GM19438 (cell line): ENCODE measurements around the gene CORO2A.
A peak's percentile ranks its signal among the peaks of the same experiment; 100 is the strongest.

Experiments
- ATAC-seq: cut with Tn5 transposase; IDR thresholded peaks from one replicate; pipeline ENCODE4 v1.9.1; 2021; ENCODE audit warnings: low read depth; ENCODE audit not compliant: unreplicated experiment

CORO2A gene

GRCh38 chr9:98192503-98193335 is at the start of gene CORO2A:
Gene CORO2A (minus strand): TSS chr9:98192637. CDS start chr9:98157660, 34,977 bp downstream.
- peak; percentile 69 for ATAC-seq

GRCh38 chr9:98241357-98242300 is 49.2 kb upstream of the CORO2A start:
- ATAC-seq = no peak

- ATAC-seq = no peak
Observed at GRCh38 chr9:98240475-98240874, 48.0 kb upstream of the CORO2A start.

- ATAC-seq = no peak
Observed at GRCh38 chr9:98236901-98237487, 44.6 kb upstream of the CORO2A start.

GRCh38 chr9:98235126-98235525 is 42.7 kb upstream of the CORO2A start:
- no peak for ATAC-seq

- no peak for ATAC-seq
Observed at GRCh38 chr9:98234245-98234825, 41.9 kb upstream of the CORO2A start.

GRCh38 chr9:98232926-98233325 is 40.5 kb upstream of the CORO2A start:
- ATAC-seq = no peak

GRCh38 chr9:98231770-98232478 is 39.5 kb upstream of the CORO2A start:
- no peak for ATAC-seq

- ATAC-seq = no peak
Observed at GRCh38 chr9:98230789-98231188, 38.4 kb upstream of the CORO2A start.

GRCh38 chr9:98230304-98230703 is 37.9 kb upstream of the CORO2A start:
- ATAC-seq = no peak

GRCh38 chr9:98229620-98230019 is 37.2 kb upstream of the CORO2A start:
- no peak for ATAC-seq

- no peak for ATAC-seq
Observed at GRCh38 chr9:98229090-98229395, 36.6 kb upstream of the CORO2A start.

- ATAC-seq = no peak
Observed at GRCh38 chr9:98228392-98229089, 36.1 kb upstream of the CORO2A start.

GRCh38 chr9:98227883-98228282 is 35.4 kb upstream of the CORO2A start:
- ATAC-seq = no peak

GRCh38 chr9:98226957-98227356 is 34.5 kb upstream of the CORO2A start:
- ATAC-seq = no peak

- no peak for ATAC-seq
Observed at GRCh38 chr9:98226516-98226915, 34.1 kb upstream of the CORO2A start.

GRCh38 chr9:98225015-98225442 is 32.6 kb upstream of the CORO2A start:
- ATAC-seq = no peak

GRCh38 chr9:98222885-98223691 is 30.7 kb upstream of the CORO2A start:
- ATAC-seq = no peak

GRCh38 chr9:98220911-98221310 is 28.5 kb upstream of the CORO2A start:
- no peak for ATAC-seq
